Activated CD4-positive, alpha-beta T cell treated with anti-CD3 and anti-CD28 coated beads, Interleukin-2, amount 10 ng/mL, durations not matched to agents 24 days and 14 days (primary cell): ENCODE results near the gene TRIM47. TPM values are rescaled to one million over a fixed set of nuclear protein-coding genes. Genes with fewer than 3 reads are reported as not detected.

Experiments used
- DNase-seq: peaks from one replicate; pipeline ENCODE4 v3.0.0; 2022
- H3K27ac Mint-ChIP-seq: one replicate; pipeline ENCODE4 v1.8.0; 2022; ENCODE audit warnings: mild to moderate bottlenecking, mixed read lengths
- H3K27me3 Mint-ChIP-seq: one replicate; pipeline ENCODE4 v1.8.0; 2022; ENCODE audit warnings: mixed read lengths
- H3K36me3 Mint-ChIP-seq: one replicate; pipeline ENCODE4 v1.8.0; 2022; ENCODE audit warnings: low read depth, mild to moderate bottlenecking, mixed read lengths
- H3K4me1 Mint-ChIP-seq: one replicate; pipeline ENCODE4 v1.8.0; 2021; ENCODE audit warnings: mixed read lengths
- H3K4me3 Mint-ChIP-seq: one replicate; pipeline ENCODE4 v1.8.0; 2022; ENCODE audit warnings: mild to moderate bottlenecking, moderate library complexity, mixed read lengths
- H3K9me3 Mint-ChIP-seq: one replicate; pipeline ENCODE4 v1.8.0; 2021; ENCODE audit warnings: mixed read lengths
- intact Hi-C: fragments of 100-400 bp; cut with micrococcal nuclease; formaldehyde crosslinking; loops from one replicate; pipeline ENCODE4 v1.15.1; 2023
- total RNA-seq: library from RNA; stranded (reverse); gene quantifications from 2 replicates; pipeline ENCODE4 v1.2.3, GENCODE V29; 2022

TRIM47 gene
- total RNA-seq, 1 donor from 2014 or later = 25.2 TPM

- H3K27me3 Mint-ChIP-seq = no peaks in the 10 kb centered on the region
- H3K4me1 Mint-ChIP-seq = peaks cover 19% of the 10 kb centered on the region
- no peak for DNase-seq
- no peak overlapping the region for H3K27ac Mint-ChIP-seq
- intact Hi-C loops = no loop called here
- no peaks in the 10 kb centered on the region for H3K9me3 Mint-ChIP-seq
- peaks cover 35% of the 10 kb centered on the region for H3K36me3 Mint-ChIP-seq
- no peak overlapping the region for H3K4me3 Mint-ChIP-seq
These were observed 31.4 kb downstream of the TRIM47 start for GRCh38 chr17:75846692-75847613.

GRCh38 chr17:75845933-75846691, 32.3 kb downstream of the TRIM47 start:
- intact Hi-C loops = loop anchor here (2.0 kb wide), 1 partner anchor 67 kb away; a partner anchor contains a TSS
- Mint-ChIP-seq H3K27me3 (no peaks in the 10 kb centered on the region), H3K27ac (peak overlapping the region; percentile 79), H3K4me3 (peak overlapping the region; percentile 44), H3K9me3 (no peaks in the 10 kb centered on the region), H3K4me1 (peaks cover 19% of the 10 kb centered on the region), H3K36me3 (peaks cover 32% of the 10 kb centered on the region)
- DNase-seq = no peak

- intact Hi-C loops = loop anchor here (2.0 kb wide), 1 partner anchor 66 kb away; a partner anchor contains a TSS
- H3K4me3 Mint-ChIP-seq = peak overlapping the region; percentile 89
- H3K36me3 Mint-ChIP-seq = peaks cover 31% of the 10 kb centered on the region
- peak overlapping the region; percentile 79 for H3K27ac Mint-ChIP-seq
- peak; percentile 88 for DNase-seq
- H3K4me1 Mint-ChIP-seq = peaks cover 19% of the 10 kb centered on the region
- H3K27me3 Mint-ChIP-seq = no peaks in the 10 kb centered on the region
- no peaks in the 10 kb centered on the region for H3K9me3 Mint-ChIP-seq
These were observed 33.2 kb downstream of the TRIM47 start for GRCh38 chr17:75845058-75845711.

GRCh38 chr17:75844530-75845057, 33.8 kb downstream of the TRIM47 start:
- H3K4me3 Mint-ChIP-seq = peak overlapping the region; percentile 89
- no peaks in the 10 kb centered on the region for H3K9me3 Mint-ChIP-seq
- H3K27ac Mint-ChIP-seq = peak overlapping the region; percentile 97
- intact Hi-C loops = loop anchor here (1.0 to 2.0 kb wide), 2 partner anchors 11 to 66 kb away; partner anchors contain the start of gene WBP2
- H3K4me1 Mint-ChIP-seq = peaks cover 19% of the 10 kb centered on the region
- DNase-seq = no peak
- H3K27me3 Mint-ChIP-seq = no peaks in the 10 kb centered on the region
- peaks cover 29% of the 10 kb centered on the region for H3K36me3 Mint-ChIP-seq

- H3K9me3 Mint-ChIP-seq = no peaks in the 10 kb centered on the region
These were observed 34.5 kb downstream of the TRIM47 start, which contains the start of gene UNC13D for GRCh38 chr17:75843577-75844529. TSS of gene UNC13D (minus strand) at chr17:75844404. CDS start at chr17:75844337, 67 bp downstream.

GRCh38 chr17:75842963-75843576, 35.3 kb downstream of the TRIM47 start:
- Mint-ChIP-seq H3K4me3 (peak overlapping the region; percentile 89), H3K36me3 (peaks cover 29% of the 10 kb centered on the region), H3K9me3 (no peaks in the 10 kb centered on the region), H3K27ac (peak overlapping the region; percentile 97), H3K27me3 (no peaks in the 10 kb centered on the region), H3K4me1 (peaks cover 11% of the 10 kb centered on the region)
- DNase-seq = peak; percentile 79
- intact Hi-C loops = loop anchor here (1.0 kb wide), 1 partner anchor 57 kb away; no protein-coding TSS in a partner anchor

More at GRCh38 chr17:75843577-75844529, 34.5 kb downstream of the TRIM47 start, which contains the start of gene UNC13D:
- Mint-ChIP-seq H3K36me3 (peaks cover 32% of the 10 kb centered on the region), H3K27ac (peak within 1 kb of the TSS; percentile 97), H3K4me3 (peak within 1 kb of the TSS; percentile 89), H3K4me1 (peaks cover 18% of the 10 kb centered on the region), H3K27me3 (no peaks in the 10 kb centered on the region)
- intact Hi-C loops = loop anchor here (1.0 to 2.0 kb wide), 3 partner anchors 11 to 65 kb away; partner anchors contain the start of gene WBP2
- peak; percentile 89 for DNase-seq

GRCh38 chr17:75842411-75842810, 36.0 kb downstream of the TRIM47 start:
- no peaks in the 10 kb centered on the region for H3K9me3 Mint-ChIP-seq
- peaks cover 31% of the 10 kb centered on the region for H3K36me3 Mint-ChIP-seq
- H3K4me1 Mint-ChIP-seq = peaks cover 11% of the 10 kb centered on the region
- peak overlapping the region; percentile 66 for H3K27ac Mint-ChIP-seq
- intact Hi-C loops = no loop called here
- no peak for DNase-seq
- H3K27me3 Mint-ChIP-seq = no peaks in the 10 kb centered on the region
- peak overlapping the region; percentile 89 for H3K4me3 Mint-ChIP-seq

- Mint-ChIP-seq H3K27me3 (no peaks in the 10 kb centered on the region), H3K36me3 (peaks cover 29% of the 10 kb centered on the region), H3K4me3 (no peak overlapping the region), H3K9me3 (no peaks in the 10 kb centered on the region), H3K4me1 (peaks cover 10% of the 10 kb centered on the region), H3K27ac (no peak overlapping the region)
- DNase-seq = no peak
- intact Hi-C loops = no loop called here
These were observed 37.6 kb downstream of the TRIM47 start for GRCh38 chr17:75840799-75841164.

- no peak overlapping the region for H3K4me3 Mint-ChIP-seq
- H3K36me3 Mint-ChIP-seq = peaks cover 27% of the 10 kb centered on the region
- intact Hi-C loops = no loop called here
- no peaks in the 10 kb centered on the region for H3K27me3 Mint-ChIP-seq
- H3K9me3 Mint-ChIP-seq = no peaks in the 10 kb centered on the region
- no peak overlapping the region for H3K27ac Mint-ChIP-seq
- no peak for DNase-seq
- peaks cover 5% of the 10 kb centered on the region for H3K4me1 Mint-ChIP-seq
These were observed 38.2 kb downstream of the TRIM47 start for GRCh38 chr17:75839942-75840798.

GRCh38 chr17:75838410-75838809, 40.0 kb downstream of the TRIM47 start:
- no peak overlapping the region for H3K4me3 Mint-ChIP-seq
- H3K4me1 Mint-ChIP-seq = peaks cover 14% of the 10 kb centered on the region
- intact Hi-C loops = no loop called here
- no peak for DNase-seq
- no peaks in the 10 kb centered on the region for H3K9me3 Mint-ChIP-seq
- no peaks in the 10 kb centered on the region for H3K27me3 Mint-ChIP-seq
- H3K36me3 Mint-ChIP-seq = peaks cover 42% of the 10 kb centered on the region
- H3K27ac Mint-ChIP-seq = no peak overlapping the region

- H3K27me3 Mint-ChIP-seq = no peaks in the 10 kb centered on the region
- intact Hi-C loops = no loop called here
These were observed 40.5 kb downstream of the TRIM47 start for GRCh38 chr17:75837899-75838298.

More at GRCh38 chr17:75837899-75838298, 40.5 kb downstream of the TRIM47 start:
- no peak for DNase-seq
- Mint-ChIP-seq H3K4me1 (peaks cover 19% of the 10 kb centered on the region), H3K27ac (no peak overlapping the region), H3K36me3 (peaks cover 45% of the 10 kb centered on the region), H3K9me3 (no peaks in the 10 kb centered on the region), H3K4me3 (no peak overlapping the region)
